HAP-1 (cell line): ENCODE results near the gene TIMMDC1.

Source experiments
- DNase-seq, 2 experiments: peaks; one replicate each; pipeline ENCODE4 v3.0.0-alpha.2; 2016 to 2020; ENCODE audit warnings: low spot score in 2 of 2
- H3K27me3 ChIP-seq: fragments of 250-450 bp; sonication (Bioruptor Pico); 2 replicates; pipeline ENCODE4 v1.5.1; 2020; ENCODE audit warnings: low read depth, mild to moderate bottlenecking, moderate library complexity
- H3K36me3 ChIP-seq: fragments of 250-450 bp; sonication (Bioruptor Pico); replicated peaks from 2 replicates; pipeline ENCODE4 v1.5.1; 2020; ENCODE audit warnings: mild to moderate bottlenecking
- H3K4me1 ChIP-seq: fragments of 250-450 bp; sonication (Bioruptor Pico); 2 replicates; pipeline ENCODE4 v1.5.1; 2020; ENCODE audit warnings: mild to moderate bottlenecking
- H3K4me3 ChIP-seq: fragments of 250-450 bp; sonication (Bioruptor Pico); 2 replicates; pipeline ENCODE4 v1.5.1; 2020; ENCODE audit warnings: mild to moderate bottlenecking, moderate library complexity
- H3K9me3 ChIP-seq: fragments of 250-450 bp; sonication (Bioruptor Pico); 2 replicates; pipeline ENCODE4 v1.5.1; 2020; ENCODE audit warnings: mild to moderate bottlenecking, moderate library complexity
- in situ Hi-C: fragments of 300-500 bp; cut with MboI; formaldehyde crosslinking; loops from 3 replicates; pipeline ENCODE4 v1.14.3; 2020; ENCODE audit warnings: low sequenced_read_pairs, inconsistent platforms, mixed read lengths

Gene TIMMDC1

GRCh38 chr3:119498186-119499011 lies at the start of gene TIMMDC1:
Gene TIMMDC1, plus strand, starts transcription at chr3:119498547. Its CDS starts 187 bp downstream, at chr3:119498734.
- Histone ChIP-seq H3K27me3 (no peaks in the 10 kb centered on the region), H3K4me3 (peak within 1 kb of the TSS; percentile 85), H3K9me3 (no peaks in the 10 kb centered on the region), H3K4me1 (peaks cover 12% of the 10 kb centered on the region), H3K36me3 (peaks cover 20% of the 10 kb centered on the region)
- in situ Hi-C loops, result loop anchor here (25.0 kb wide), 1 partner anchor 189 kb away; the partner anchor contains the start of gene COX17
- peak; percentile 95 to 97 for DNase-seq

DNA sequence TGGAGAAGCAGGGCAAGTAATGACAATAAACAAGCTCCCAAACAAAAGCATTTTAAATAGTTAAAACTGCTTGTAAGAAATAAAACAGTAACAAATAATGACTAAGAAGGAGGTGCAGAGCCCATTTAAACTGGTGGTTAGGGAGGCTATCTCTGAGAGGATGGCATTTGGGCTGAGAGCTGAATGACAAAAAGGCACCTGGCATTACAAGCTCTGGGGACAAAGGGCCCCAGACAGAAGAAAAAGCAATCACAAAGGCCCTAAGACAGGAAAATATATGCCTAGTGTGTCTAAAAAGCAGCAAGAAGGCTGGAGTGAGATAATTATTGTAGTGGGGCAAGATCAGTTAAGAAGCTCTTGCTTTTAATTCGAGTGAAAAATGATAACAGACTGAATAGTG lies 44.5 kb upstream of the TIMMDC1 start:
- no peaks in the 10 kb centered on the region; the same call in 1 of the 2 replicates for H3K4me1 ChIP-seq
- no peak overlapping the region for H3K4me3 ChIP-seq
- H3K27me3 ChIP-seq, result no peaks in the 10 kb centered on the region
- H3K9me3 ChIP-seq, result no peaks in the 10 kb centered on the region
- H3K36me3 ChIP-seq, result peaks cover 84% of the 10 kb centered on the region
- in situ Hi-C loops, result no loop called here
- no peak for DNase-seq

DNA sequence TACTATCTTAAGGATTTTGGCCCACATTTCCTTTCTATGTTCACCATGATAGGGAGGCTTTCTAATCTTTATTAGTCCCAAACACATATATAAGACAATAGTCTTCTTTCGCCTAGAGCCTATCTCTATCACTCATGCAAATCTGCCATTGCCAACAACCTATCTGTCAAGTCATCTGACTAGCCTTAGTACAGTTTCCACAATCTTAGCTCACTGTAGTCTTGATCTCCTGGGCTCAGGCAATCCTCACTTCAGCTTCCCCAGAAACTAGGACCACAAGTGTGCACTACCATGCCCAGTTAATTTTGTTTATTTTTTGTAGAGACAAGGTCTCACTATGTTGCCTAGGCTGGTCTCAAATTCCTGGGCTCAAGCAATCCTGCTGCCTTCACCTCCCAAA lies 41.9 kb upstream of the TIMMDC1 start:
- in situ Hi-C loops, result no loop called here
- H3K4me3 ChIP-seq, result no peak overlapping the region
- no peaks in the 10 kb centered on the region for H3K27me3 ChIP-seq
- no peak for DNase-seq
- H3K9me3 ChIP-seq, result no peaks in the 10 kb centered on the region
- H3K36me3 ChIP-seq, result peaks cover 85% of the 10 kb centered on the region
- peaks cover 2% of the 10 kb centered on the region for H3K4me1 ChIP-seq

- peaks cover 6% of the 10 kb centered on the region for H3K4me1 ChIP-seq
- H3K36me3 ChIP-seq, result peaks cover 87% of the 10 kb centered on the region
- H3K27me3 ChIP-seq, result no peaks in the 10 kb centered on the region
- no peak overlapping the region for H3K4me3 ChIP-seq
- no peak for DNase-seq
- H3K9me3 ChIP-seq, result no peaks in the 10 kb centered on the region
- in situ Hi-C loops, result no loop called here
Observed at GRCh38 chr3:119457246-119457645, 41.1 kb upstream of the TIMMDC1 start.

- DNase-seq, result peak; percentile 93 to 99
- Histone ChIP-seq H3K36me3 (peaks cover 39% of the 10 kb centered on the region), H3K9me3 (no peaks in the 10 kb centered on the region), H3K4me1 (peaks cover 13% of the 10 kb centered on the region), H3K4me3 (peak within 1 kb of the TSS; percentile 91), H3K27me3 (no peaks in the 10 kb centered on the region)
- in situ Hi-C loops, result no loop called here
Observed at GRCh38 chr3:119463171-119464169, 34.9 kb upstream of the TIMMDC1 start, which contains the start of gene TMEM39A. Gene TMEM39A, minus strand, starts transcription at chr3:119463615. Its CDS starts 1,541 bp downstream, at chr3:119462074.

DNA sequence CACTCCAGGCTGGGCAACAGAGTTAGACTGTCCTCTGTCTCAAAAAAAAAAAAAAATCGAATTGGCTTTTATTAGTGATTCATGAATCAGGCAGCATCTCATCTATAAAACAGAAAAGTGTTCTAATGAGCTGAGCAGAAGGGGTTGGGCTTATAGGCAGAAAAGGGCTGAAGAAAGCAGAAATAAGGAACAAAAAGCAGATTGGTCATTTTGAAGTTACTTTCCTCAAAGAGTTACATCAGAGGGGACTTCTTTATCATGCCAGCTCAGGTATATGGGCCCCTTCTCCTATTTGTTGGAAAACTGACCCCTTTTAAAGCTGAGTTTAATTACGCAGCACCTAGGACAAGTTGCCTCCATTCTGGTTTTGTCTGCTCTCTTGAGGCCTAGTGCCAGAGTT lies 30.3 kb upstream of the TIMMDC1 start:
- Histone ChIP-seq H3K27me3 (no peaks in the 10 kb centered on the region), H3K4me3 (no peak overlapping the region; the same call in 1 of the 2 replicates), H3K9me3 (no peaks in the 10 kb centered on the region), H3K36me3 (peaks cover 10% of the 10 kb centered on the region), H3K4me1 (peaks cover 9% of the 10 kb centered on the region)
- DNase-seq, result no peak
- in situ Hi-C loops, result no loop called here

- in situ Hi-C loops, result no loop called here
- peaks cover 7% of the 10 kb centered on the region for H3K36me3 ChIP-seq
- H3K4me3 ChIP-seq, result peak overlapping the region; percentile 83
- no peaks in the 10 kb centered on the region for H3K27me3 ChIP-seq
- H3K9me3 ChIP-seq, result no peaks in the 10 kb centered on the region
- peaks cover 3% of the 10 kb centered on the region; the same call in 1 of the 2 replicates for H3K4me1 ChIP-seq
- DNase-seq, result no peak
Observed at GRCh38 chr3:119469418-119470189, 28.7 kb upstream of the TIMMDC1 start.

DNA sequence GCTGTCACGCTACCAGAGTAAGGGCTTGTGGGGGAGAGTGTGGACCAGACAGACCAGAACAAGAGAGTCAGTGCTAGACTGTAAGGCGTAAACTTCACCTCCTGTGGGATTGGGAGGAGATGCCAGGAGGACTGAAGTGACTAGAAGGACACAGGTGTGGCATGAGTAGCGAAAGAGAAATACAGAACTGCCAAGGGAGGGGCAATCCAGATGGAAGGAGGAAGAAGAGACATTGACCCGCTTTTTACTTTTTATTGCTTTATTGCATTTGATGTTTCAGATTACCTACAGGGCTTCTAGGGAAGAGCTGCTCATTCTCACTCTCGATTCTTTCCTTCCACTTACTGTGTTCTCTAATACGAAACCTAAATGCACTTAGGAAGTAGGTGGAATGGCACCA lies 27.5 kb upstream of the TIMMDC1 start:
- no peak for DNase-seq
- in situ Hi-C loops, result no loop called here
- no peaks in the 10 kb centered on the region for H3K27me3 ChIP-seq
- peaks cover 3% of the 10 kb centered on the region; the same call in 1 of the 2 replicates for H3K4me1 ChIP-seq
- H3K4me3 ChIP-seq, result no peak overlapping the region
- no peaks in the 10 kb centered on the region for H3K9me3 ChIP-seq
- peaks cover 13% of the 10 kb centered on the region for H3K36me3 ChIP-seq

GRCh38 chr3:119481079-119481478 lies 17.3 kb upstream of the TIMMDC1 start:
- Histone ChIP-seq H3K9me3 (no peaks in the 10 kb centered on the region), H3K36me3 (peaks cover 22% of the 10 kb centered on the region), H3K4me1 (no peaks in the 10 kb centered on the region), H3K27me3 (no peaks in the 10 kb centered on the region), H3K4me3 (no peak overlapping the region)
- in situ Hi-C loops, result loop anchor here (25.0 kb wide), 1 partner anchor 206 kb away; the partner anchor contains the start of gene COX17
- no peak for DNase-seq

- Histone ChIP-seq H3K27me3 (no peaks in the 10 kb centered on the region), H3K9me3 (no peaks in the 10 kb centered on the region), H3K4me1 (no peaks in the 10 kb centered on the region), H3K36me3 (peaks cover 26% of the 10 kb centered on the region), H3K4me3 (no peak overlapping the region)
- in situ Hi-C loops, result loop anchor here (25.0 kb wide), 1 partner anchor 204 kb away; the partner anchor contains the start of gene COX17
- DNase-seq, result no peak
Observed at GRCh38 chr3:119483101-119483500, 15.2 kb upstream of the TIMMDC1 start.

GRCh38 chr3:119485563-119485962 lies 12.8 kb upstream of the TIMMDC1 start:
- Histone ChIP-seq H3K4me3 (no peak overlapping the region), H3K9me3 (no peaks in the 10 kb centered on the region), H3K27me3 (no peaks in the 10 kb centered on the region), H3K36me3 (peaks cover 17% of the 10 kb centered on the region), H3K4me1 (no peaks in the 10 kb centered on the region)
- no peak for DNase-seq
- in situ Hi-C loops, result loop anchor here (25.0 kb wide), 1 partner anchor 202 kb away; the partner anchor contains the start of gene COX17

DNA sequence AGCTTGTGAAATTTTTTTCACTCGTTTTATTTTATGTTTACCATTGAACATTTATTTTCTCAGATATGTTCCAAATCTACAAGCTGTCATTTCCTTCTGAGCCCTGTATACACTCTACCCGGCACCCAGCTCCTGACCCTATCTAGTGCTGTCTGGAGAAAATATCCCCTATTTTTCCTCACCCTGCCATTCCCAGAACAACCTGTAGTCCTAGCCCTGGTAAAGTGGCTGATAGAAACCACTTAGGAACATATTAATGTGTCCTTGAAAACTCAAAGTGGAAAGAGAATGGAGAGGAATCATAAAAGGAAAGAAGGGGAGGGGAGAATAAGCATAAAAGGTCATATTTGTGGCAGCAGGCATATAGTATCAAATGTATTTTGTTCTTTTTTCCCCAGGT lies 8.2 kb upstream of the TIMMDC1 start:
- H3K36me3 ChIP-seq, result peaks cover 18% of the 10 kb centered on the region
- H3K4me3 ChIP-seq, result no peak overlapping the region
- no peaks in the 10 kb centered on the region for H3K9me3 ChIP-seq
- no peaks in the 10 kb centered on the region for H3K27me3 ChIP-seq
- no peak for DNase-seq
- no peaks in the 10 kb centered on the region for H3K4me1 ChIP-seq
- in situ Hi-C loops, result loop anchor here (25.0 kb wide), 1 partner anchor 197 kb away; the partner anchor contains the start of gene COX17

GRCh38 chr3:119492128-119492527 lies 6.2 kb upstream of the TIMMDC1 start:
- DNase-seq, result no peak
- peaks cover 8% of the 10 kb centered on the region for H3K36me3 ChIP-seq
- in situ Hi-C loops, result loop anchor here (25.0 kb wide), 1 partner anchor 195 kb away; the partner anchor contains the start of gene COX17
- no peaks in the 10 kb centered on the region for H3K9me3 ChIP-seq
- H3K4me3 ChIP-seq, result no peak overlapping the region
- peaks cover under 1% of the 10 kb centered on the region; the same call in 1 of the 2 replicates for H3K4me1 ChIP-seq
- no peaks in the 10 kb centered on the region for H3K27me3 ChIP-seq
